Endothelial cell of umbilical vein (primary cell): ENCODE measurements around the gene OGFOD2. TPM values are rescaled to one million over a fixed set of nuclear protein-coding genes. Genes with fewer than 3 reads are reported as not detected.

Experiments
- BruUV-seq: library from RNA; stranded (reverse); fragments of 400-500 nt; replicated peaks from 2 replicates; lab custom pipeline; 2021; lab: Mats Ljungman, UMichigan
- CTCF ChIA-PET: fragments of 300-600, 350-600 bp; sonication (Branson Sonifier 250); formaldehyde crosslinking; loops from one replicate; lab custom pipeline; 2021; ENCODE audit warnings: antibody characterized with exemption, inconsistent platforms; lab: Charles Lee
- POLR2A ChIA-PET: fragments of 300-600, 350-600 bp; sonication (Branson Sonifier 250); formaldehyde crosslinking; loops from one replicate; lab custom pipeline; 2021; ENCODE audit warnings: antibody characterized with exemption, inconsistent platforms; lab: Charles Lee
- DNase-seq: peaks from one replicate; pipeline ENCODE4 v3.0.0-alpha.2; 2011; ENCODE audit warnings: low read depth, low spot score
- FAIRE-seq: peaks from 2 replicates; lab custom pipeline; 2011; peaks lifted over from hg19 to GRCh38; lab: Jason Lieb, UNC
- H2AFZ ChIP-seq: 2 replicates; pipeline ENCODE4 v1.6.0; 2012; ENCODE audit warnings: low read depth, low read length, control low read depth, inconsistent platforms
- H3K27ac ChIP-seq: 2 replicates; pipeline ENCODE4 v1.5.1; 2011; ENCODE audit warnings: low read depth, mild to moderate bottlenecking, control low read depth, low read length, moderate library complexity; ENCODE audit not compliant: insufficient read depth
- H3K27me3 ChIP-seq, 2 experiments: 2 replicates each; pipeline versions ENCODE4 v1.6.0 to v1.6.1; 2011; ENCODE audit warnings: low read length in 2 of 2, mixed read lengths in 1 of 2; ENCODE audit not compliant: control insufficient read depth in 2 of 2, insufficient read depth in 2 of 2
- H3K36me3 ChIP-seq, 2 experiments: 2 replicates in 1 of 2; 3 replicates in 1 of 2; pipeline ENCODE4 v1.5.1; 2011; ENCODE audit warnings: low read length in 2 of 2, mild to moderate bottlenecking in 1 of 2, moderate library complexity in 1 of 2; ENCODE audit not compliant: control insufficient read depth in 2 of 2, insufficient read depth in 2 of 2; ENCODE audit errors: extremely low read depth in 1 of 2
- H3K4me1 ChIP-seq: 3 replicates; pipeline ENCODE4 v1.5.1; 2011; ENCODE audit warnings: mild to moderate bottlenecking, low read length; ENCODE audit not compliant: control insufficient read depth, insufficient read depth; ENCODE audit errors: extremely low read depth
- H3K4me2 ChIP-seq: 2 replicates; pipeline ENCODE4 v1.6.1; 2011; ENCODE audit warnings: low read length, control low read depth, mixed read lengths; ENCODE audit not compliant: insufficient read depth
- H3K4me3 ChIP-seq, 3 experiments: fragments of 200-600 bp in 1 of 3; sonication (generic), shearing (Covaris generic) in 1 of 3; replicated peaks in 1 of 3; 2 replicates each; pipeline ENCODE4 v1.5.1; 2011 to 2016; ENCODE audit warnings: control low read depth in 3 of 3, low read length in 3 of 3, mild to moderate bottlenecking in 2 of 3, inconsistent platforms in 1 of 3, low read depth in 1 of 3, moderate library complexity in 1 of 3; ENCODE audit not compliant: insufficient read depth in 1 of 3
- H3K79me2 ChIP-seq: 2 replicates; pipeline ENCODE4 v1.6.0; 2012; ENCODE audit warnings: low read length, inconsistent platforms; ENCODE audit not compliant: control insufficient read depth, insufficient read depth
- H3K9ac ChIP-seq: replicated peaks from 2 replicates; pipeline ENCODE3; 2011; ENCODE audit warnings: low read length, control low read depth; ENCODE audit not compliant: insufficient read depth; ENCODE audit errors: extremely low read depth
- H3K9me1 ChIP-seq: replicated peaks from 3 replicates; pipeline ENCODE4 v1.6.0; 2011; ENCODE audit warnings: mild to moderate bottlenecking, low read length; ENCODE audit not compliant: control insufficient read depth, insufficient read depth; ENCODE audit errors: extremely low read depth
- H3K9me3 ChIP-seq: replicated peaks from 2 replicates; pipeline ENCODE4 v1.5.1; 2012; ENCODE audit warnings: low read length, inconsistent platforms; ENCODE audit not compliant: control insufficient read depth, insufficient read depth
- H4K20me1 ChIP-seq: replicated peaks from 2 replicates; pipeline ENCODE3; 2011; ENCODE audit warnings: mild to moderate bottlenecking, low read length; ENCODE audit not compliant: control insufficient read depth, insufficient read depth; ENCODE audit errors: extremely low read depth
- EZH2 ChIP-seq: IDR thresholded peaks from 2 replicates; pipeline ENCODE4 v1.6.1; 2012; ENCODE audit warnings: borderline replicate concordance, low read depth, mild to moderate bottlenecking, moderate library complexity, low read length, inconsistent platforms; ENCODE audit not compliant: severe bottlenecking
- FOS ChIP-seq: IDR thresholded peaks from 2 replicates; pipeline ENCODE4 v1.6.1; 2011; ENCODE audit warnings: mild to moderate bottlenecking, low read length, moderate library complexity, borderline replicate concordance; ENCODE audit not compliant: insufficient read depth
- GATA2 ChIP-seq: IDR thresholded peaks from 2 replicates; pipeline ENCODE4 v1.7.0; 2011; ENCODE audit warnings: low read depth, mild to moderate bottlenecking, moderate library complexity, mixed read lengths, low read length; ENCODE audit not compliant: insufficient read length, insufficient read depth
- JUN ChIP-seq: IDR thresholded peaks from 2 replicates; pipeline ENCODE4 v1.6.1; 2011; ENCODE audit warnings: borderline replicate concordance, low read depth; ENCODE audit not compliant: insufficient read length, insufficient read depth
- MAX ChIP-seq: IDR thresholded peaks from 2 replicates; pipeline ENCODE4 v1.6.1; 2011; ENCODE audit not compliant: insufficient read depth, insufficient read length
- MYC ChIP-seq: IDR thresholded peaks from one replicate; pipeline ENCODE4 v1.6.1; 2011; ENCODE audit warnings: mild to moderate bottlenecking, low read depth, low read length
- POLR2A ChIP-seq: IDR thresholded peaks from 2 replicates; pipeline ENCODE4 v1.6.1; 2012; ENCODE audit warnings: low read depth, mild to moderate bottlenecking, control low read depth, low read length
- POLR2AphosphoS5 ChIP-seq: IDR thresholded peaks from 2 replicates; pipeline ENCODE4 v1.6.1; 2012; ENCODE audit warnings: low read depth, mild to moderate bottlenecking, control low read depth, low read length, moderate library complexity; ENCODE audit not compliant: insufficient read depth
- dilution Hi-C: fragments of 300-500 bp; cut with MboI; formaldehyde crosslinking; loops from one replicate; pipeline ENCODE4 v1.15.0; 2019; ENCODE audit warnings: low sequenced_read_pairs; ENCODE audit not compliant: extremely low pct_ligation_motif_present
- intact Hi-C: fragments of 100-400 bp; cut with micrococcal nuclease; formaldehyde crosslinking; loops from one replicate; pipeline ENCODE4 v1.10.0; 2022
- microRNA-seq: library from miRNA; unstranded; fragments of <30 nt; microRNA quantifications from one replicate; pipeline ENCODE4 v1.2.0, GENCODE V29; 2021; ENCODE audit warnings: borderline number of aligned reads, borderline replicate concordance
- polyA plus RNA-seq, 4 experiments: library from polyadenylated mRNA; depleted of rRNA in 3 of 4; stranded (reverse) in 3 of 4; unstranded in 1 of 4; fragments of >200 nt; gene quantifications; 2 replicates each; pipeline versions ENCODE4 v1.2.1 to v1.2.3, GENCODE V29; 2011 to 2012; ENCODE audit warnings: missing spikeins in 1 of 4
- small RNA-seq: library from RNA; depleted of rRNA; stranded (forward); fragments of <200 nt; gene quantifications from one replicate; pipeline ENCODE3, GENCODE V24; 2012; ENCODE audit warnings: low replicate concordance, low read depth; ENCODE audit not compliant: insufficient read depth, insufficient read length
- total RNA-seq: library from RNA; stranded (reverse); gene quantifications from 2 replicates; pipeline ENCODE4 v1.2.3, GENCODE V29; 2021
- TF ChIP-seq, protein P1 (sequence below), 2 donors: IDR thresholded peaks; 1 replicate in 1 of 2; 2 replicates in 1 of 2; pipeline ENCODE4 v1.5.1; 2011; ENCODE audit warnings: low read length in 2 of 2, mild to moderate bottlenecking in 2 of 2, moderate library complexity in 2 of 2, control low read depth in 1 of 2, inconsistent platforms in 1 of 2, low read depth in 1 of 2; ENCODE audit not compliant: insufficient read depth in 1 of 2; ENCODE audit errors: extremely low read depth in 1 of 2

Gene OGFOD2
- total and polyA plus RNA-seq, 2 donors (not counting 3 experiments of a cell fraction or from before 2014, with no cell fraction given) = 16.8 to 24.1 TPM

- H3K9me3 ChIP-seq = no peaks in the 10 kb centered on the region
- intact Hi-C loops = no loop called here
- H3K36me3 ChIP-seq = no peaks in the 10 kb centered on the region
- no peak overlapping the region for H2AFZ ChIP-seq
- no peaks in the 10 kb centered on the region for H3K27me3 ChIP-seq
- FAIRE-seq = no peak
- H3K4me1 ChIP-seq = peaks cover 3% of the 10 kb centered on the region
- TF ChIP-seq FOS (no peak), GATA2 (no peak), EZH2 (no peak), MAX (no peak), MYC (no peak), POLR2AphosphoS5 (no peak), POLR2A (no peak), JUN (no peak)
- TF ChIP-seq, protein P1, sequence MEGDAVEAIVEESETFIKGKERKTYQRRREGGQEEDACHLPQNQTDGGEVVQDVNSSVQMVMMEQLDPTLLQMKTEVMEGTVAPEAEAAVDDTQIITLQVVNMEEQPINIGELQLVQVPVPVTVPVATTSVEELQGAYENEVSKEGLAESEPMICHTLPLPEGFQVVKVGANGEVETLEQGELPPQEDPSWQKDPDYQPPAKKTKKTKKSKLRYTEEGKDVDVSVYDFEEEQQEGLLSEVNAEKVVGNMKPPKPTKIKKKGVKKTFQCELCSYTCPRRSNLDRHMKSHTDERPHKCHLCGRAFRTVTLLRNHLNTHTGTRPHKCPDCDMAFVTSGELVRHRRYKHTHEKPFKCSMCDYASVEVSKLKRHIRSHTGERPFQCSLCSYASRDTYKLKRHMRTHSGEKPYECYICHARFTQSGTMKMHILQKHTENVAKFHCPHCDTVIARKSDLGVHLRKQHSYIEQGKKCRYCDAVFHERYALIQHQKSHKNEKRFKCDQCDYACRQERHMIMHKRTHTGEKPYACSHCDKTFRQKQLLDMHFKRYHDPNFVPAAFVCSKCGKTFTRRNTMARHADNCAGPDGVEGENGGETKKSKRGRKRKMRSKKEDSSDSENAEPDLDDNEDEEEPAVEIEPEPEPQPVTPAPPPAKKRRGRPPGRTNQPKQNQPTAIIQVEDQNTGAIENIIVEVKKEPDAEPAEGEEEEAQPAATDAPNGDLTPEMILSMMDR (IDR thresholded peaks at IDR 0.05; ENCODE audit: extremely low read depth in 1 of 2, insufficient read depth in 1 of 2, low read depth in 1 of 2, low read length in 2 of 2) = no peak
- no peaks in the 10 kb centered on the region for H4K20me1 ChIP-seq
- no peak overlapping the region for H3K4me3 ChIP-seq
- H3K27ac ChIP-seq = no peak overlapping the region
- BruUV-seq = no TSS peak
- POLR2A ChIA-PET = no interaction called here
- no peak for DNase-seq
- no peaks in the 10 kb centered on the region for H3K9me1 ChIP-seq
- no peak overlapping the region for H3K4me2 ChIP-seq
- dilution Hi-C loops = no loop called here
- no peak overlapping the region for H3K9ac ChIP-seq
- CTCF ChIA-PET = no interaction called here
- H3K79me2 ChIP-seq = no peaks in the 10 kb centered on the region
These were observed 54.5 kb downstream of the OGFOD2 start for GRCh38 chr12:123029550-123029949.

Small RNAs within 50 kb of the gene (microRNA-seq; reads per million reads assigned to microRNA genes)
- not detected for gene MIR4304

Small RNAs within 50 kb of the gene (small RNA-seq; reads per million reads assigned to genes)
- gene ARL6IP4 (not detected), gene MIR4304 (not detected)

Other genes with a start within 250 kb of the OGFOD2 start
- gene HCAR1, start 244.4 kb upstream of the OGFOD2 start, total RNA-seq = not detected in 2 replicates
- 0.02 and 0.04 TPM in 2 replicates for gene HCAR1, start 244.4 kb upstream of the OGFOD2 start, polyA plus RNA-seq
- 66.5 and 70.3 TPM in 2 replicates for gene DENR, start 222.4 kb upstream of the OGFOD2 start, total RNA-seq
- 20.3 and 25.8 TPM in 2 replicates for gene DENR, start 222.4 kb upstream of the OGFOD2 start, polyA plus RNA-seq
- gene CCDC62, start 200.7 kb upstream of the OGFOD2 start, total RNA-seq = 0.32 and 0.40 TPM in 2 replicates
- gene CCDC62, start 200.7 kb upstream of the OGFOD2 start, polyA plus RNA-seq = 0.05 and 0.14 TPM in 2 replicates
- gene HIP1R, start 139.8 kb upstream of the OGFOD2 start, total RNA-seq = 122 and 136 TPM in 2 replicates
- 110 and 111 TPM in 2 replicates for gene HIP1R, start 139.8 kb upstream of the OGFOD2 start, polyA plus RNA-seq
- gene VPS37B, start 79.1 kb upstream of the OGFOD2 start, total RNA-seq = 45.9 and 46.4 TPM in 2 replicates
- 39.5 and 43.5 TPM in 2 replicates for gene VPS37B, start 79.1 kb upstream of the OGFOD2 start, polyA plus RNA-seq
- 12.0 and 16.9 TPM in 2 replicates for gene ABCB9, start 8.8 kb upstream of the OGFOD2 start, total RNA-seq
- gene ABCB9, start 8.8 kb upstream of the OGFOD2 start, polyA plus RNA-seq = 11.7 and 14.9 TPM in 2 replicates
- 217 and 226 TPM in 2 replicates for gene ARL6IP4, start 5.4 kb downstream of the OGFOD2 start, total RNA-seq
- 181 and 193 TPM in 2 replicates for gene ARL6IP4, start 5.4 kb downstream of the OGFOD2 start, polyA plus RNA-seq
- 15.9 and 21.4 TPM in 2 replicates for gene PITPNM2, start 175.8 kb downstream of the OGFOD2 start, total RNA-seq
- 4.2 and 4.4 TPM in 2 replicates for gene PITPNM2, start 175.8 kb downstream of the OGFOD2 start, polyA plus RNA-seq